ENCODE measurements around the gene MYL6. TPM values are rescaled to one million over a fixed set of nuclear protein-coding genes. Genes with fewer than 3 reads are reported as not detected.
"Not testable (repeated sequence)": the region's sequence is repeated elsewhere in the genome, so short reads cannot be mapped to it uniquely, and the experiment has no call there.

Gene MYL6
- 1,000 to 10,000 TPM; 1,769 to 2,908 TPM for polyA plus RNA-seq

GRCh38 chr12:56158029-56158925, at the start of gene MYL6:
MYL6 (plus strand) TSS chr12:56158359; CDS start chr12:56158402, 43 bp downstream.
- Histone ChIP-seq H3K27ac (ENCODE audit: low read depth in 2 of 2, low read length in 1 of 2) (peak within 1 kb of the TSS; percentile 96 to 100), H3K4me1 (ENCODE audit: control insufficient read depth in 2 of 2, insufficient read depth in 2 of 2, low read length in 1 of 2) (peaks cover 5 to 10% of the 10 kb centered on the region in 2 donors), H3K27me3 (ENCODE audit: control insufficient read depth in 1 of 2, insufficient read depth in 2 of 2, low read length in 2 of 2) (no peaks in the 10 kb centered on the region), H3K36me3 (ENCODE audit: control insufficient read depth in 2 of 2, insufficient read depth in 2 of 2, low read length in 1 of 2) (peaks cover 7 to 25% of the 10 kb centered on the region in 2 donors), H3K9me3 (ENCODE audit: control insufficient read depth in 2 of 2, insufficient read depth in 1 of 2, low read depth in 1 of 2, low read length in 1 of 2) (no peaks in the 10 kb centered on the region), H3K4me3 (ENCODE audit: low read depth in 1 of 2, low read length in 2 of 2) (peak within 1 kb of the TSS; percentile 79 to 99)
- 1% methylated on average over 30 of the region's 30 CpGs for WGBS, 2 donors

- Histone ChIP-seq H3K27me3 (ENCODE audit: control insufficient read depth in 1 of 2, insufficient read depth in 2 of 2, low read length in 2 of 2) (no peaks in the 10 kb centered on the region), H3K4me1 (ENCODE audit: control insufficient read depth in 2 of 2, insufficient read depth in 2 of 2, low read length in 1 of 2) (no peaks in the 10 kb centered on the region), H3K9me3 (ENCODE audit: control insufficient read depth in 2 of 2, insufficient read depth in 1 of 2, low read depth in 1 of 2, low read length in 1 of 2) (no peaks in the 10 kb centered on the region), H3K27ac (ENCODE audit: low read depth in 2 of 2, low read length in 1 of 2) (peak overlapping the region in 1 of 2 donors; percentile 42), H3K4me3 (ENCODE audit: low read depth in 1 of 2, low read length in 2 of 2) (no peak overlapping the region), H3K36me3 (ENCODE audit: control insufficient read depth in 2 of 2, insufficient read depth in 2 of 2, low read length in 1 of 2) (peaks cover 11 to 23% of the 10 kb centered on the region in 2 donors)
- 60 to 72% methylated on average over 5 of the region's 5 CpGs for WGBS, 2 donors
Observed at GRCh38 chr12:56110571-56110970, 47.6 kb upstream of the MYL6 start.

- Histone ChIP-seq H3K4me1 (ENCODE audit: control insufficient read depth in 2 of 2, insufficient read depth in 2 of 2, low read length in 1 of 2) (no peaks in the 10 kb centered on the region), H3K27ac (ENCODE audit: low read depth in 2 of 2, low read length in 1 of 2) (no peak overlapping the region), H3K9me3 (ENCODE audit: control insufficient read depth in 2 of 2, insufficient read depth in 1 of 2, low read depth in 1 of 2, low read length in 1 of 2) (no peaks in the 10 kb centered on the region), H3K27me3 (ENCODE audit: control insufficient read depth in 1 of 2, insufficient read depth in 2 of 2, low read length in 2 of 2) (no peaks in the 10 kb centered on the region), H3K4me3 (ENCODE audit: low read depth in 1 of 2, low read length in 2 of 2) (no peak overlapping the region), H3K36me3 (ENCODE audit: control insufficient read depth in 2 of 2, insufficient read depth in 2 of 2, low read length in 1 of 2) (peaks cover 11 to 14% of the 10 kb centered on the region in 2 donors)
- 88 to 97% methylated on average over 1 of the region's 1 CpG for WGBS, 2 donors
Observed at GRCh38 chr12:56114084-56114483, 44.1 kb upstream of the MYL6 start.

- 33 to 42% methylated on average over 10 of the region's 10 CpGs for WGBS, 2 donors
- Histone ChIP-seq H3K27ac (ENCODE audit: low read depth in 2 of 2, low read length in 1 of 2) (peak overlapping the region; percentile 58 to 92), H3K4me3 (ENCODE audit: low read depth in 1 of 2, low read length in 2 of 2) (peak overlapping the region in 1 of 2 donors; percentile 88), H3K9me3 (ENCODE audit: control insufficient read depth in 2 of 2, insufficient read depth in 1 of 2, low read depth in 1 of 2, low read length in 1 of 2) (no peaks in the 10 kb centered on the region), H3K36me3 (ENCODE audit: control insufficient read depth in 2 of 2, insufficient read depth in 2 of 2, low read length in 1 of 2) (peaks cover 7 to 15% of the 10 kb centered on the region in 2 donors), H3K27me3 (ENCODE audit: control insufficient read depth in 1 of 2, insufficient read depth in 2 of 2, low read length in 2 of 2) (no peaks in the 10 kb centered on the region), H3K4me1 (ENCODE audit: control insufficient read depth in 2 of 2, insufficient read depth in 2 of 2, low read length in 1 of 2) (no peaks in the 10 kb centered on the region)
Observed at GRCh38 chr12:56115329-56115728, 42.8 kb upstream of the MYL6 start.

- peak within 1 kb of the TSS; percentile 63 to 88 for H3K4me3 ChIP-seq (ENCODE audit: low read depth in 1 of 2, low read length in 2 of 2)
- no peaks in the 10 kb centered on the region for H3K27me3 ChIP-seq (ENCODE audit: control insufficient read depth in 1 of 2, insufficient read depth in 2 of 2, low read length in 2 of 2)
- H3K4me1 ChIP-seq (ENCODE audit: control insufficient read depth in 2 of 2, insufficient read depth in 2 of 2, low read length in 1 of 2) = no peaks in the 10 kb centered on the region
- H3K36me3 ChIP-seq (ENCODE audit: control insufficient read depth in 2 of 2, insufficient read depth in 2 of 2, low read length in 1 of 2) = peaks cover 0 to 17% of the 10 kb centered on the region in 2 donors
- peak within 1 kb of the TSS; percentile 92 to 100 for H3K27ac ChIP-seq (ENCODE audit: low read depth in 2 of 2, low read length in 1 of 2)
- 0% methylated on average over 34 of the region's 34 CpGs for WGBS, 2 donors
- H3K9me3 ChIP-seq (ENCODE audit: control insufficient read depth in 2 of 2, insufficient read depth in 1 of 2, low read depth in 1 of 2, low read length in 1 of 2) = no peaks in the 10 kb centered on the region
Observed at GRCh38 chr12:56116267-56117081, 41.7 kb upstream of the MYL6 start, which contains the start of gene RPL41. RPL41 (plus strand) TSS chr12:56116633.

GRCh38 chr12:56117082-56117706, 41.0 kb upstream of the MYL6 start:
- peak overlapping the region; percentile 92 to 100 for H3K27ac ChIP-seq (ENCODE audit: low read depth in 2 of 2, low read length in 1 of 2)
- 2 to 3% methylated on average over 12 of the region's 16 CpGs for WGBS, 2 donors
- H3K36me3 ChIP-seq (ENCODE audit: control insufficient read depth in 2 of 2, insufficient read depth in 2 of 2, low read length in 1 of 2) = peaks cover 0 to 15% of the 10 kb centered on the region in 2 donors
- not testable (repeated sequence) for H3K4me1 ChIP-seq (ENCODE audit: control insufficient read depth in 2 of 2, insufficient read depth in 2 of 2, low read length in 1 of 2); H3K27me3 ChIP-seq (ENCODE audit: control insufficient read depth in 1 of 2, insufficient read depth in 2 of 2, low read length in 2 of 2); H3K9me3 ChIP-seq (ENCODE audit: control insufficient read depth in 2 of 2, insufficient read depth in 1 of 2, low read depth in 1 of 2, low read length in 1 of 2)
- peak overlapping the region; percentile 63 to 88 for H3K4me3 ChIP-seq (ENCODE audit: low read depth in 1 of 2, low read length in 2 of 2)

GRCh38 chr12:56117778-56118687, 40.1 kb upstream of the MYL6 start, which contains the start of gene ZC3H10:
ZC3H10 (plus strand) TSS chr12:56118266; CDS start chr12:56120563, 2,297 bp downstream.
- 1% methylated on average over 57 to 61 of the region's 61 CpGs for WGBS, 2 donors
- peak within 1 kb of the TSS; percentile 98 to 100 for H3K27ac ChIP-seq (ENCODE audit: low read depth in 2 of 2, low read length in 1 of 2)

GRCh38 chr12:56118688-56119357, 39.3 kb upstream of the MYL6 start:
- WGBS, 2 donors = 6 to 7% methylated on average over 13 of the region's 13 CpGs
- peak overlapping the region; percentile 97 to 98 for H3K27ac ChIP-seq (ENCODE audit: low read depth in 2 of 2, low read length in 1 of 2)

More at GRCh38 chr12:56117778-56118687, 40.1 kb upstream of the MYL6 start, which contains the start of gene ZC3H10:
- Histone ChIP-seq H3K36me3 (ENCODE audit: control insufficient read depth in 2 of 2, insufficient read depth in 2 of 2, low read length in 1 of 2) (peaks cover 0 to 9% of the 10 kb centered on the region in 2 donors), H3K27me3 (ENCODE audit: control insufficient read depth in 1 of 2, insufficient read depth in 2 of 2, low read length in 2 of 2) (no peaks in the 10 kb centered on the region), H3K9me3 (ENCODE audit: control insufficient read depth in 2 of 2, insufficient read depth in 1 of 2, low read depth in 1 of 2, low read length in 1 of 2) (no peaks in the 10 kb centered on the region), H3K4me3 (ENCODE audit: low read depth in 1 of 2, low read length in 2 of 2) (peak within 1 kb of the TSS; percentile 74 to 88), H3K4me1 (ENCODE audit: control insufficient read depth in 2 of 2, insufficient read depth in 2 of 2, low read length in 1 of 2) (no peaks in the 10 kb centered on the region)

More at GRCh38 chr12:56118688-56119357, 39.3 kb upstream of the MYL6 start:
- Histone ChIP-seq H3K4me1 (ENCODE audit: control insufficient read depth in 2 of 2, insufficient read depth in 2 of 2, low read length in 1 of 2) (no peaks in the 10 kb centered on the region), H3K27me3 (ENCODE audit: control insufficient read depth in 1 of 2, insufficient read depth in 2 of 2, low read length in 2 of 2) (no peaks in the 10 kb centered on the region), H3K9me3 (ENCODE audit: control insufficient read depth in 2 of 2, insufficient read depth in 1 of 2, low read depth in 1 of 2, low read length in 1 of 2) (no peaks in the 10 kb centered on the region), H3K36me3 (ENCODE audit: control insufficient read depth in 2 of 2, insufficient read depth in 2 of 2, low read length in 1 of 2) (peaks cover 0 to 9% of the 10 kb centered on the region in 2 donors), H3K4me3 (ENCODE audit: low read depth in 1 of 2, low read length in 2 of 2) (peak overlapping the region; percentile 57 to 74)
